PFSK-1 (cell line): ENCODE results near the gene NDUFB5.

Experiments used
- POLR2AphosphoS5 ChIP-seq: IDR thresholded peaks from 2 replicates; pipeline ENCODE4 v1.6.1; 2012; ENCODE audit warnings: low read depth, mild to moderate bottlenecking, control low read depth, low read length, moderate library complexity
- REST ChIP-seq, 2 experiments: IDR thresholded peaks; 2 replicates each; pipeline versions ENCODE4 v1.6.1 to v1.8.0; 2011 to 2012; ENCODE audit warnings: low read depth in 2 of 2, low read length in 2 of 2, control low read depth in 1 of 2, inconsistent platforms in 1 of 2, mild to moderate bottlenecking in 1 of 2, moderate library complexity in 1 of 2; ENCODE audit not compliant: insufficient read depth in 1 of 2
- TAF1 ChIP-seq: IDR thresholded peaks from 2 replicates; pipeline ENCODE4 v1.6.1; 2012; ENCODE audit warnings: low read length, control low read depth, borderline replicate concordance; ENCODE audit not compliant: insufficient read depth

- no peak for TF ChIP-seq REST (IDR thresholded peaks at IDR 0.05; ENCODE audit: insufficient read depth in 1 of 2, low read depth in 2 of 2, low read length in 2 of 2)
- no peak for TF ChIP-seq TAF1
- no peak for TF ChIP-seq POLR2AphosphoS5
These were observed 68.3 kb downstream of the NDUFB5 start for GRCh38 chr3:179672918-179673317.
